Dedifferentiated amniotic fluid mesenchymal stem cell (primary cell): ENCODE results near the gene STK38.

Source experiments
- DNase-seq: peaks from one replicate; pipeline ENCODE4 v3.0.0-alpha.2; 2016; ENCODE audit errors: extremely low spot score

The STK38 gene

GRCh38 chr6:36523451-36523850 is 23.8 kb downstream of the STK38 start:
- DNase-seq: no peak

- DNase-seq: no peak
Measured at GRCh38 chr6:36519352-36519751, 27.9 kb downstream of the STK38 start.

- DNase-seq: no peak
Measured at GRCh38 chr6:36517408-36517807, 29.9 kb downstream of the STK38 start.

GRCh38 chr6:36516988-36517387 is 30.3 kb downstream of the STK38 start:
- DNase-seq: no peak

GRCh38 chr6:36516559-36516958 is 30.7 kb downstream of the STK38 start:
- no peak for DNase-seq

- no peak for DNase-seq
Measured at GRCh38 chr6:36515844-36516243, 31.4 kb downstream of the STK38 start.

- DNase-seq: no peak
Measured at GRCh38 chr6:36514554-36515456, 32.5 kb downstream of the STK38 start.

GRCh38 chr6:36510365-36510764 is 36.9 kb downstream of the STK38 start:
- no peak for DNase-seq

GRCh38 chr6:36508532-36508931 is 38.7 kb downstream of the STK38 start:
- DNase-seq: no peak

- DNase-seq: no peak
Measured at GRCh38 chr6:36506611-36507010, 40.7 kb downstream of the STK38 start.

- DNase-seq: no peak
Measured at GRCh38 chr6:36505744-36506534, 41.3 kb downstream of the STK38 start.

GRCh38 chr6:36504982-36505381 is 42.3 kb downstream of the STK38 start:
- DNase-seq: no peak

- no peak for DNase-seq
Measured at GRCh38 chr6:36504181-36504580, 43.1 kb downstream of the STK38 start.

- DNase-seq: no peak
Measured at GRCh38 chr6:36501686-36502085, 45.6 kb downstream of the STK38 start.

- no peak for DNase-seq
Measured at GRCh38 chr6:36499918-36500317, 47.4 kb downstream of the STK38 start.

GRCh38 chr6:36495086-36495485 is 52.2 kb downstream of the STK38 start:
- no peak for DNase-seq

GRCh38 chr6:36493859-36494258 is 53.4 kb downstream of the STK38 start:
- DNase-seq: no peak

GRCh38 chr6:36493319-36493718 is 54.0 kb downstream of the STK38 start:
- DNase-seq: no peak

GRCh38 chr6:36492621-36493020 is 54.7 kb downstream of the STK38 start:
- DNase-seq: no peak

GRCh38 chr6:36492092-36492491 is 55.2 kb downstream of the STK38 start:
- DNase-seq: no peak

GRCh38 chr6:36491378-36491965 is 55.8 kb downstream of the STK38 start:
- DNase-seq: no peak

GRCh38 chr6:36489426-36489825 is 57.9 kb downstream of the STK38 start:
- no peak for DNase-seq

- no peak for DNase-seq
Measured at GRCh38 chr6:36488221-36488620, 59.1 kb downstream of the STK38 start.
